OCI-LY1 (cell line): ENCODE results near the gene DENND4B.

ENCODE experiments used
- H2AFZ ChIP-seq: fragments of 200-600 bp; sonication (generic), shearing (Covaris generic); 2 replicates; pipeline ENCODE4 v1.6.0; 2014; ENCODE audit warnings: antibody characterized with exemption, mild to moderate bottlenecking, low read length
- H3F3A ChIP-seq: fragments of 200-600 bp; sonication (generic), shearing (Covaris generic); 2 replicates; pipeline ENCODE4 v1.6.0; 2014; ENCODE audit warnings: mild to moderate bottlenecking, antibody characterized with exemption, low read length, moderate library complexity; ENCODE audit not compliant: insufficient read depth
- H3K27ac ChIP-seq: fragments of 200-600 bp; sonication (generic); 2 replicates; pipeline ENCODE4 v1.5.1; 2014; ENCODE audit warnings: low read length, mixed run types, mild to moderate bottlenecking, low read depth; ENCODE audit not compliant: poor library complexity, severe bottlenecking
- H3K27me3 ChIP-seq: fragments of 200-600 bp; sonication (generic); 2 replicates; pipeline ENCODE4 v1.6.0; 2014; ENCODE audit warnings: antibody characterized with exemption, mild to moderate bottlenecking, low read length, moderate library complexity; ENCODE audit not compliant: insufficient read depth
- H3K36me3 ChIP-seq: fragments of 200-600 bp; sonication (generic); 2 replicates; pipeline ENCODE4 v1.6.1; 2014; ENCODE audit warnings: mild to moderate bottlenecking, antibody characterized with exemption, low read length, moderate library complexity, mixed read lengths; ENCODE audit not compliant: insufficient read depth
- H3K4me1 ChIP-seq: fragments of 200-600 bp; sonication (generic); 2 replicates; pipeline ENCODE4 v1.5.1; 2014; ENCODE audit warnings: mild to moderate bottlenecking, low read length, moderate library complexity; ENCODE audit not compliant: insufficient read depth, severe bottlenecking
- H3K4me2 ChIP-seq: fragments of 200-600 bp; sonication (generic), shearing (Covaris generic); 2 replicates; pipeline ENCODE4 v1.6.1; 2014; ENCODE audit warnings: low read length
- H3K4me3 ChIP-seq: fragments of 200-600 bp; sonication (generic); 2 replicates; pipeline ENCODE4 v1.5.1; 2014; ENCODE audit warnings: low read length, low read depth, mild to moderate bottlenecking, mixed read lengths; ENCODE audit not compliant: poor library complexity, severe bottlenecking
- H3K79me2 ChIP-seq: fragments of 200-600 bp; shearing (Covaris generic); 2 replicates; pipeline ENCODE4 v1.6.1; 2016; ENCODE audit warnings: mixed run types, low read length, mixed read lengths; ENCODE audit not compliant: insufficient read depth
- H3K9ac ChIP-seq: fragments of 200-600 bp; sonication (generic), shearing (Covaris generic); 2 replicates; pipeline ENCODE4 v1.6.1; 2014; ENCODE audit warnings: mild to moderate bottlenecking, low read length, mixed read lengths
- H3K9me2 ChIP-seq: fragments of 200-600 bp; sonication (generic), shearing (Covaris generic); 2 replicates; pipeline ENCODE4 v1.6.1; 2014; ENCODE audit warnings: low read depth, mild to moderate bottlenecking, low read length, mixed read lengths
- H3K9me3 ChIP-seq: fragments of 200-600 bp; shearing (Covaris generic); 2 replicates; pipeline ENCODE4 v1.6.1; 2014; ENCODE audit warnings: low read length, mixed read lengths
- H4K20me1 ChIP-seq: fragments of 200-600 bp; sonication (generic), shearing (Covaris generic); 2 replicates; pipeline ENCODE4 v1.6.0; 2016; ENCODE audit warnings: mild to moderate bottlenecking, low read length; ENCODE audit not compliant: insufficient read depth
- EZH2 ChIP-seq: fragments of 200-600 bp; sonication (generic), shearing (Covaris generic); IDR thresholded peaks from 2 replicates; pipeline ENCODE4 v1.8.0; 2017; ENCODE audit warnings: borderline replicate concordance, mixed run types, mild to moderate bottlenecking, antibody characterized with exemption, low read length, moderate library complexity, mixed read lengths
- TF ChIP-seq, protein P1 (sequence below): fragments of 200-600 bp; sonication (generic), shearing (Covaris generic); IDR thresholded peaks from 2 replicates; pipeline ENCODE4 v1.5.1; 2017; ENCODE audit warnings: mild to moderate bottlenecking, antibody characterized with exemption, low read length, moderate library complexity, mixed read lengths

DENND4B gene

DNA sequence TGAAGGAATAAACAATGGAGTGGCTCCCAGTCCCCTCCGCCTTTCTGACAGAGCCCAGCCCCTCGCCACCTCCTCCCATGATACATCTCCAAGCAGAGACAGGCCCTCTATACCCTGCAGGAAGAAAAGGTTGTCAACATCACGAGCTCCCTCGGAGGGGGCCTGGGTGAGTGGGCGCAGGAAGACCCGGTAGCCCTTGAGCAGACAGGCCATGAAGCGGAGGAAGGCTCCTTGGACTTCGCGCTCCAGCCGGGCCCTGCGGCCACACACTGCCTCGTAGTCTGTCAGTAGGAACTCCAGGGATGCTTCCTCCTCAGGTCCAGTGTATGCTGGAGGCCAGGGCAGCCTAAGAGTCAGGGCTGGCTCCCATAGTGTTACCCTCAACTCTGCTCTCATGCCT, 7.0 kb downstream of the DENND4B start:
- H3K4me2 ChIP-seq = no peak overlapping the region
- H3K9me2 ChIP-seq = no peaks in the 10 kb centered on the region
- H3K4me1 ChIP-seq = peaks cover 7% of the 10 kb centered on the region

DNA sequence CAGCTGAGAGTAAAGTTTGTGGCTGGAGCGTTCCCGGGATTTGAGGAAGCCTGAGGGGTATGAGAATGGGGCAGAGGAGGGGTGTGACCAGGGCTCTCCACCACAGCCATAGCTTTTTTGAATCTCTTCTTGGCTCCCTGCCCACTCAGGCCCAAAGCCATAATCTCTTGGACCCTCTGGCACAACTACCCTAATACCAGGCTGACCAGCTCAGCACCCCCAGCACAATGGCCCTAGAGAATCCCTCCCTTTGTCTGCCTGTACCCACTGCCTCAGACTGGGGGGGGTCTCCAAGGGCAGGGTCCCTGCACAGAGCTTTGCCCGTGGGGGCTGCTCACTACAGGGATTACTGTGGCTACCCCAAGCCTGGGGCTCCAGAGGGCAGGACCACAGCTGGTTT, 7.5 kb downstream of the DENND4B start:
- H3K9me2 ChIP-seq = no peaks in the 10 kb centered on the region
- H4K20me1 ChIP-seq = no peaks in the 10 kb centered on the region
- H3F3A ChIP-seq = no peaks in the 10 kb centered on the region
- H3K27me3 ChIP-seq = no peaks in the 10 kb centered on the region
- TF ChIP-seq, protein P1, sequence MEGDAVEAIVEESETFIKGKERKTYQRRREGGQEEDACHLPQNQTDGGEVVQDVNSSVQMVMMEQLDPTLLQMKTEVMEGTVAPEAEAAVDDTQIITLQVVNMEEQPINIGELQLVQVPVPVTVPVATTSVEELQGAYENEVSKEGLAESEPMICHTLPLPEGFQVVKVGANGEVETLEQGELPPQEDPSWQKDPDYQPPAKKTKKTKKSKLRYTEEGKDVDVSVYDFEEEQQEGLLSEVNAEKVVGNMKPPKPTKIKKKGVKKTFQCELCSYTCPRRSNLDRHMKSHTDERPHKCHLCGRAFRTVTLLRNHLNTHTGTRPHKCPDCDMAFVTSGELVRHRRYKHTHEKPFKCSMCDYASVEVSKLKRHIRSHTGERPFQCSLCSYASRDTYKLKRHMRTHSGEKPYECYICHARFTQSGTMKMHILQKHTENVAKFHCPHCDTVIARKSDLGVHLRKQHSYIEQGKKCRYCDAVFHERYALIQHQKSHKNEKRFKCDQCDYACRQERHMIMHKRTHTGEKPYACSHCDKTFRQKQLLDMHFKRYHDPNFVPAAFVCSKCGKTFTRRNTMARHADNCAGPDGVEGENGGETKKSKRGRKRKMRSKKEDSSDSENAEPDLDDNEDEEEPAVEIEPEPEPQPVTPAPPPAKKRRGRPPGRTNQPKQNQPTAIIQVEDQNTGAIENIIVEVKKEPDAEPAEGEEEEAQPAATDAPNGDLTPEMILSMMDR = no peak
- no peak for TF ChIP-seq EZH2
- H3K36me3 ChIP-seq = peaks cover 89% of the 10 kb centered on the region
- H3K9ac ChIP-seq = no peak overlapping the region
- peaks cover 2% of the 10 kb centered on the region for H3K4me1 ChIP-seq
- no peak overlapping the region for H3K4me3 ChIP-seq
- no peaks in the 10 kb centered on the region for H3K9me3 ChIP-seq
- no peak overlapping the region for H3K27ac ChIP-seq
- H2AFZ ChIP-seq = no peak overlapping the region
- no peaks in the 10 kb centered on the region for H3K79me2 ChIP-seq
- H3K4me2 ChIP-seq = no peak overlapping the region

More for the DNA sequence above, 7.0 kb downstream of the DENND4B start:
- Histone ChIP-seq H3K27ac (no peak overlapping the region), H3K4me3 (no peak overlapping the region), H3K27me3 (no peaks in the 10 kb centered on the region), H4K20me1 (no peaks in the 10 kb centered on the region), H3K36me3 (peaks cover 86% of the 10 kb centered on the region), H3K9me3 (no peaks in the 10 kb centered on the region), H3F3A (no peaks in the 10 kb centered on the region), H3K9ac (no peak overlapping the region), H2AFZ (no peak overlapping the region), H3K79me2 (0 out of 2 replicates have a peak, but pooled peaks cover 2% of the 10 kb centered on the region)
- TF ChIP-seq, protein P1 = no peak
- TF ChIP-seq EZH2 = no peak

DNA sequence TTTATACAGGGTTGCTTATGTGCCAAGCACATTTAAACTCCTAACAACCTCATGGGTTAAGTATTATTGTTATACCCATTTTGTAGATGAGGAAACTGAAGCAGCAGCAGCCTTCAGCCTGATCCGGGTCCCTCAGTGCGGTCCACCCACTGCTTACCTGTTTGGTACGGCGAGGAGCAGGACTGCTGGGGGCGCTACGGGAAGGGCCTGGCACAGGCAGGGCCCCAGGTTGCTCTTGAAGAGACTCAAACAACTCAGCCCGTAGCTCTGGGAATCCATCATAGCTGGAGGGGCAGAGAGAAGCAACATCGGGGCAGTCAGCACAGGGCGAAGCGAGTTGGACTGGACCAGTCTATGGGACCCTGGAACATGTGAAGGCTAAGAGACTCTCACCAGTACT, 9.2 kb downstream of the DENND4B start:
- H3F3A ChIP-seq = no peaks in the 10 kb centered on the region
- peaks cover 91% of the 10 kb centered on the region for H3K36me3 ChIP-seq
- no peaks in the 10 kb centered on the region for H3K9me2 ChIP-seq
- H3K9ac ChIP-seq = no peak overlapping the region
- H2AFZ ChIP-seq = no peak overlapping the region
- no peak overlapping the region for H3K4me2 ChIP-seq
- H4K20me1 ChIP-seq = no peaks in the 10 kb centered on the region
- no peaks in the 10 kb centered on the region for H3K4me1 ChIP-seq
- H3K79me2 ChIP-seq = no peaks in the 10 kb centered on the region
- TF ChIP-seq, protein P1 = no peak
- no peak for TF ChIP-seq EZH2
- no peak overlapping the region for H3K27ac ChIP-seq
- no peaks in the 10 kb centered on the region for H3K27me3 ChIP-seq
- no peaks in the 10 kb centered on the region for H3K9me3 ChIP-seq
- H3K4me3 ChIP-seq = no peak overlapping the region
